Astrocyte of the hippocampus (primary cell): ENCODE measurements around the gene TTC23.
"Not testable (repeated sequence)": the region's sequence is repeated elsewhere in the genome, so short reads cannot be mapped to it uniquely, and the experiment has no call there.

ENCODE experiments used
- DNase-seq: peaks from one replicate; pipeline ENCODE4 v3.0.0; 2011; ENCODE audit warnings: low read depth, low spot score

The TTC23 gene

GRCh38 chr15:99250001-99250400 is 620 bp upstream of the TTC23 start:
- no peak for DNase-seq

DNA sequence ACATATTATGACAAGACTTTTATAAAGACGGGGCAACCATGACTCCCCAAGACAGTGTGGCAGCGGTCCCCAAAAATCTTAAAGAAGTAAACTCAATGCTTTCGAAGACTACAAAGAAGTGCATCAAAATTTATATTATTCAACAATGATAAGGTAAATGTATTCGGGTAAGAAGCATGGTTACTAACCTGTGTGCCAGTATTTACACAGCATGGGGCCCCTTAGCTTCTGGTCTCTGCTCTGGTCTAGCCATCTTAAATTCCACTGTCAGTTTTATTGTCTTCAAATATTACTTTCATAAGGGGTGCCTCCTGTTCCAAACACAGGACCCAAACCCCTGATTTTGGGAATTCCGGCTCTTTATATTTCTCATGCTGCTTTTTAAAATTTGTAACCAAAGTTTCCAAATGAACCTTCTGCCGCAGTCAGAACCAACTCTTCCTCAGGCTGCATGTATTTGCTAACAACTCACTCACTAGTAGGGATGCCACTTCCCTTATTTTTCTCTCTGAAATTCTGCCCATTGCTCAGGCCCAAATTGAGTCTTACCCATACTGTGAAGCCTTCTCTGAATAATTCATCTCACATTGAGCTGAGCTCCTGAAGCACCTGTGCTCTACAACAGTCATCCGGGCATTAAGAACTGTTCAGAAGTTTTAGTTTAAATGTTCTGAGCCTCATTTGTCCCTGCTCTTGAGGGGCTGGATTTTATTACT is 1.2 kb downstream of the TTC23 start:
- DNase-seq: no peak

- no peak for DNase-seq
Measured at GRCh38 chr15:99247062-99247461, 2.3 kb downstream of the TTC23 start.

DNA sequence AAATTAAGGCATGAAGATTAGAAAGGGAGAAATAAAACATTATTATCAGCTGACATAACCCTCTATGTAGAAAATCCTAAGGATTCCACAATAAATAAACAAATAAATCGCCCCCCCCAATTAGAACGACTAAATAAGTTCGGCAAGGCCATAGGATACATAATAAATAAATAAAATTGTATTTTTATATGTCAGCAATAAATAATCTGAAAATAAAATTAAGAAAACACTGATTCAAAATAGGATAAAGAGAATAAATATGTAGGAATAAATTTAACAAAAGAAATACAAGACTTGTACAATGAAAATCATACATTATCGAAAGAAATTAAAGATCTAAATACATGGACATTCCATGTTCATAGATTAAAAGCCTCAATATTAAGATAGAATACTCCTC is 5.1 kb downstream of the TTC23 start:
- DNase-seq: no peak

DNA sequence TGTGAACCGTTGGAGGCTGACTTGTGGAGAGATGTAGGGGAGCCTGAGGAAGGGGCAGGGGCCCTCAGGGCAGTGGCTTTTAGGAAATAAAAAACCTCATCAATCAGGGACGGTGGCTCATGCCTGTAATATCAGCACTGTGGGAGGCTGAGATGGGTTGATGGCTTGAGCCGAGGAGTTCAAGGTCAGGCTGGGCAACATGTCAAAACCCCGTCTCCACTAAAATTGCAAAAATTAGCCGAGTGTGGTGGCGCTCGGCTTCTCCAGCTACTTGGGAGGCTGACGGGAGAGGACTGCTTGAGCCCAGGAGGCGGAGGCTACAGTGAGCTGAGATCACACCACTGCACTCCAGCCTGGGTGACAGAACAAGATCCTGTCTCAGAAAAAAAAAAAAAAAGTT is 7.6 kb downstream of the TTC23 start:
- no peak for DNase-seq

GRCh38 chr15:99239545-99240198 is 9.7 kb downstream of the TTC23 start:
- peak; percentile 54 for DNase-seq

DNA sequence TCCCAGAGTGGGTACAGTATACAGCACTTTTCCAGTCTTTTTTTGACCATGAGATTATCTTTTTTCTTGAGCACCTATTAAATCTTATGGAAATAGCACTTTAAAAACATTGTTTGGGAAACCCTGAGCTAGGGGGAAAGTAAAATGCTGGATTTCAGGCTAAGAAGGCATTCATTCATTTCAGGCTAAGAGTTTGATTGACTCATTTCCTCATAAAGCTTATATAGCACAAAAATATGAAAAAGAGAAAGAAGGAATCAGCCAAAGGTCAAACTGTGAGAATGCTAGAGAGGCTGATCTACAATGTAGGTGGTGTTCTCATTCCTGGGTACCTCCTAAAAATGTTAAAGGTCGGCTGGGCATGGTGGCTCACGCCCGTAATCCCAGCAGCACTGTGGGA is 10.5 kb downstream of the TTC23 start:
- no peak for DNase-seq

- DNase-seq: not testable (repeated sequence)
Measured at GRCh38 chr15:99234160-99234559, 15.2 kb downstream of the TTC23 start.

DNA sequence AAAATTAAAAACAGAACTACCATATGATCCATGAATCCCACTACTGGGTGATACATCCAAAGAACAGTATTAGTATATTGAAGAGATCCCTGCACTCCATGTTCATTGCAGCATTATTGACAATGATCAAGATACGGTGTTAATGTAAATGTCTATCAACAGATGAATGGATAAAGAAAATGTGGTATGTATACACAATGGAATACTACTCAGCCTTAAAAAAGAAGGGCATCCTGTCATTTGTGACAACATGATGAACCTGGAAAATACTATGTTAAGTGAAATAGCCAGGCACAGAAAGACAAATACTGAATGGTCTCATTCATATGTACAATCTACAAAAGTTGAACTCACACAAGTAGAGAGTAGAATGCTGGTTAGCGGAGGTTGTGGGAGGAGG is 16.6 kb downstream of the TTC23 start:
- DNase-seq: no peak

- no peak for DNase-seq
Measured at GRCh38 chr15:99230867-99231266, 18.5 kb downstream of the TTC23 start.

DNA sequence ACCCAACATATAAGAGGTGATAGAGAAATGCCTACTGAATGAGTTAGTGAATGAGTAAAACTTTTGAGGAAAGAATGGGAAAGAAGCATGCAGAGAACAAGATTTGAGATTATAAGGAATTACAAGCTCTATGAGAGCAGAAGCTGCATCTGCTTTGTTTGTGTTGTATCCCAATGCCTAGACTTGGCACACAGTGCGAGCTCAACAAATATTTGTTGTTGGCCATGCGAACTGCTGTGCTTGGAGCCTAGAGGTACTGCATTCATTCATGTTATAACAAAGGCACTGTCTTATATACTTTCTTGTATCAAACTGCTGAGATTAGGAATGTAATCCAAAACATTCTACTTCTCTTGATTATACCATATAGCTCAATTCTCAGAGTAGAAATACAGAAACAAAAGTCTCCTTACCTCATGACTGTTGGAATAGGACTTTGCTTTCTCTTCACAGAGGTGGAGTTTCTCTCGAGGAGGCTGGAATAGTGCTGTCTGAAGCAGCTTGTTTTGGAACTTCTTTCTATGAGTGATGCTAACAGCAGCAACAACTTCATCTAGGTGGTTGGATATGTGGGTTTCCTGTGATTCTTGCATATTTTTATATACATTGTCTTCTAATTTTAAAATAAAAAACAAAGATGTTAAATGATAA is 21.1 kb downstream of the TTC23 start:
- no peak for DNase-seq

DNA sequence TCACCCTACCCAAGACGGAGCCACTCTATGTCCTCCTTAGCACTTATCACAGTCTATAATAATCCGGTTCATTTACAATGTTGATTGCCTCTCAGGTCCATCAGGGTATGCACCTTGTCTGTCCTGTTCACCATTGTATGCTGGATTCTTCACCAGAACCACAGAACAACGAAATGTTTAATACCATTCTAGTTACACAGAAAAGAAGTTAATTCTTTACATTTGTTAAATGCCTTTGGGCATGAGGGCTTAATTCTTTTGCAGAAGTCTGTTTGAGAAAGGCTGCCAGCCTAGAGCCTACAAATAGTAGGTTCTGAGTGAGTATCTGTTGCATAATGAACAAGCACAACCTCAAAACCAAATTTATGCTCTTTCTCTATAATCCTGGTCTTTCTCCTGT is 22.6 kb downstream of the TTC23 start:
- DNase-seq: no peak

DNA sequence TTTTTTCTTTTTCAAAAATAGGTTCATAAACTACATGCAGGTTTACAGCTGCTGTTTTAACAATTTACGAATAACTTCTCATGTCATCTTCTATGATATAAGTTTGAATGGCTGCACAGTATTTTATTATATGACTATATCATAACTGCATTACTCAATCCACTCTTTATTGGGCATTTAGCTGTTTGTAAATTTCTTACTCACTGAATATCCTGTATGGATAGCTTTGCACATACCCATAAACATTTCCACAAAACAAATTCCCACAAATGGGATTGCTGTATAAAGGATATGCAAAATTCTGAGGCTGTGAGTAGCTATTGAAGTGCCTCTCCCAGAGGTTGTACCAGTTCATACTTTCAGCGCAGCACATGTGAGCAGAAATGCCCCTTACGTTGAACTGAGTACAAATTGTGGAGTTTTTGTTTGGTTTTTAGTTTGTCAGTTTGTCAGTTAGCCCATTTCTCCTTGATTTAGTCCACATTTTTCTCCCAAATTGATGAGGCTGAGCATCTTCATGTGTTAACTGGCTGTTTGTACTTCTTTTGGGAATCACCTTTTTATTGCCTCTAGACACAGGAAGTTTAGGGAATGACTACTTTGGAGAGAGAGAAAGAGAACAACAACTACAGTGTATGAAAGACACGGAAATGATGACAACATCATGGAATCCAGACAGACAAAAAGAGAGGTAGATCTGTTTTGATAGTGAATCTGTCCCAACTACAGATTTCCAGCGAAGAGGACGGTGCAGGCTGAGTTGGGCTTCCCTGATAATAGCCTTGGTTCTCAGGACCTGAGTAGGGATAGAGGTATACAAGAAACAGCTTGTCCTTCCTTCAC is 24.8 kb downstream of the TTC23 start:
- DNase-seq: no peak

- DNase-seq: peak; percentile 85
Measured at GRCh38 chr15:99213187-99213811, 36.1 kb downstream of the TTC23 start.

DNA sequence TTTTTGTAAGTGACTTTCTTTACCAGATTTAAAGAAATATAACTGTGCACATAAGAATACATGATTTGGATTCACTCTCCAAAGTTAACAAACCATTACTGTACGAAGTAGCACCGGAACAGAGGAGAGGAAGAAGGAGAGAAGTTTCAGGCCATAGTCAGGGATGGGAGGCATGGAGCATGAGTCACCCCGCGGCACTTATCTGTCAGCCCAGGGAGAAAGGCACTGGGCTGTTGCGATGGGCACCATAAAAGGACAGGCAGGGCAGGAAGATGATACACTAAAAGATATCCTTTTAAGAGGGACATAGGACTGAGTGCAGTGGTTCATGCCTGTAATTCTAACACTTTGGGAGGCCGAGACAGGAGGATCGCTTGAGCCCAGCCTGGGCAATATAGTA is 37.0 kb downstream of the TTC23 start:
- DNase-seq: peak; percentile 52

GRCh38 chr15:99211926-99212325 is 37.5 kb downstream of the TTC23 start:
- DNase-seq: peak; percentile 44

- no peak for DNase-seq
Measured at GRCh38 chr15:99210334-99210733, 39.0 kb downstream of the TTC23 start.

GRCh38 chr15:99209326-99209725 is 40.1 kb downstream of the TTC23 start:
- DNase-seq: no peak

GRCh38 chr15:99207672-99208071 is 41.7 kb downstream of the TTC23 start:
- DNase-seq: no peak

DNA sequence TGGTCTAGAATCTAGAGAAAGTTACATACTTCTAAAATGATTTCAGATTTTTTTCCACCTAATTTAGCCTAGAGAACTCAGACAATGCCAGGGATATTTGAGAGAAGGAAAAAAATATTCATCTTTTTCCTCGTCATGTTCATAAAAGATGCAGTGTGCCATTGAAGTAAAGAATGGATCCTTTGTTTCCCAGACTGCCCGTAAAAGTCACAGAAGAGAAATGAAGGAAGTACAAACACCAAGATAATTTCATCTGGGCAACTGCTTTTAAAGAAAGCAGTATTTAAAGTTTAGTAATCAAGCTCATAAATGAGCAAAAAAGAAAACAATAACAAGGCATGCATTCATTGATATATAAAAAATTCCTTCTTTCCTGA is 47.2 kb downstream of the TTC23 start:
- no peak for DNase-seq

DNA sequence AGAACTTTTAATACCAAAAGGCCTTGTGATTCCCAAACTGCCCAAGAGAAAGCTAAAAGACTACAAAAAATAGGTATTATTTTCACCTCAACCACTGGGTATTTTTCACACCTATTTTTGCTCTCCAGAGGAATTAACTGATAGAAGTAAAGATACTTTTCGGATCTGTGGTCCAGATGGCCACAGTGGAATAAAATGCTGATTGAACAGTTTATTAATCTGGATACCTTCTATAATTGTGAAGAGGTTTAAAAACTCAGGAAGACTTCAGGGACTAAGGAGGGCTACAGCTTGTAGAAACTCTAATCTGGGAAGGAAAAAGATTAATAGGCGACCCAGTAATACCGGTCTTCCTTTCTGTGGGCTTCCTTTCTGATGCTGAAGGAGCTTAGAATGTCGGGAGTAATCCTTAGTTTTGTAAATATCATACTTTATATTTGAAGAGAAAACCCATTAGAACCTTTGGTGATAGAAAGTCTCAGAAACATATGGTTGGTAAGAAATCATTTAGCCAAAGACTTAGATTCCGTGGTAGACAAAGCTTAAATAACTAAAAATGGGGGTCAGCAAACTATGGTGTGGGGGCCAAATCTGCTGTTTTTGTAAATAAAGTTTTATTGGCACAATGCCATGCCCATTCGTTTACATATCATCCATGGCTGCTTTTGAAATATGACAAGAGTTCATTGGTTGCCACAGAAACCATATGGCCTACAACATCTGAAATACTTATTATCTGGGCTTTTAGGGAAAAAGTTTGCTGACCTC is 47.8 kb downstream of the TTC23 start:
- no peak for DNase-seq
